ENCODE results near the gene IGSF21.
A peak's percentile ranks its signal among the peaks of the same experiment; 100 is the strongest.

The IGSF21 gene

DNA sequence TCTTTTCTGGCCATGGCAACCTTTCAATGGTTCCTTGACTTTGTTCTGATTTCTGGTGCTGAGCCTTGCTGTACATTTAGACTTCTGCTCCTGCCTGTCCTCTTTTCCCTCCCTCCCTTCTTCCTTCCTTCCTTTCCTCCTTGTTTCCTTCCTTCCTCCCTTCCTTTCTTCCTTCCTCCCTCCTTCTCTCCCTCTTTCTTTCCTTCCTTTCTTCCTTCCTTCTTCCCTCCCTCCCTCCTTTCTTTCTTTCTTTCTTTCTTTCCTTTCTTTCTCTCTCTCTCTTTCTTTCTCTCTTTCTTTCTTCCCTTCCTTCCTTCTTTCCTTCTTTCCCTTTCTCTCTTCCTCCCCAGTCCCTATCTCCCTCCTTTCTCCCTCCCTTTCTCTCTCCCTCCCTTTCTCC is 10.4 kb upstream of the IGSF21 start:
- no peak for DNase-seq

DNA sequence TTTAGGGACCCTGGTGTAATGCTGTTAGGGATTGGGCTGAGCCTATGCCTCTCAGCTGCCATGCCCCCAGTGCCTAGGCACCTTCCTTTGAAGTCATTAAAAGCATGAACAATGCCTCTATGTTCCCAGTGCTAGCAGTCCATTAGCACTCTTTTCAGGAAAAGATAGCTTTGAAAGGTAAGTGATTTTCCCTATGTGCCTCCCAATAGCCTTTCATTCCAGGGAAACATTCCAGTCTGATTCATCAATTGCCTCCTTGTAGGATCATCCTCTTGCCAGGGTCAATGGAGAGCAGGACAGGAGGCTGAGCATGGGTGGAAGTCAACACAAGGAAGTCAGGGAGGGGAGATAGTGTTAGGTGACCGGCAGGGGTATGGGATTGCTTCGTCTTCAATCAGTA is 8.6 kb upstream of the IGSF21 start:
- DNase-seq, result no peak

DNA sequence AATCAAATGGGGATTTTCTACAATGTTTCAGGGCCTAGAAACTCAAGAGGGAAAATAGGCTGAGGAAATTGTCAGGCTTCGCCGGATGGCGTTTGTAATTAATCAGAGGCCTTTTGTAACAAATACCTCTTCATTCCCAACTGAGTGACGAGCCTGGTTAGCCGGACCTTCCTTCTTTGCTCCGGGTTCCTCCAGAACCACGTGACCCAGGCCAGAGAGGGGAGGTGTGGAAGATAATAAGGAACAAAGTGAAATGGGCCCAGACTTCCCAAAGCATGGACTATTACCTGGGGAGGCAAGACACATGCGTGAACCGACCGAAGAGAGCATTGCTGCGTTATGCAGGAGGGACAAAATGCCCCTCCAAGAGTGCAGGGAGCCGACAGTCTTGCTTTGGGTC is 7.5 kb upstream of the IGSF21 start:
- DNase-seq, result no peak

DNA sequence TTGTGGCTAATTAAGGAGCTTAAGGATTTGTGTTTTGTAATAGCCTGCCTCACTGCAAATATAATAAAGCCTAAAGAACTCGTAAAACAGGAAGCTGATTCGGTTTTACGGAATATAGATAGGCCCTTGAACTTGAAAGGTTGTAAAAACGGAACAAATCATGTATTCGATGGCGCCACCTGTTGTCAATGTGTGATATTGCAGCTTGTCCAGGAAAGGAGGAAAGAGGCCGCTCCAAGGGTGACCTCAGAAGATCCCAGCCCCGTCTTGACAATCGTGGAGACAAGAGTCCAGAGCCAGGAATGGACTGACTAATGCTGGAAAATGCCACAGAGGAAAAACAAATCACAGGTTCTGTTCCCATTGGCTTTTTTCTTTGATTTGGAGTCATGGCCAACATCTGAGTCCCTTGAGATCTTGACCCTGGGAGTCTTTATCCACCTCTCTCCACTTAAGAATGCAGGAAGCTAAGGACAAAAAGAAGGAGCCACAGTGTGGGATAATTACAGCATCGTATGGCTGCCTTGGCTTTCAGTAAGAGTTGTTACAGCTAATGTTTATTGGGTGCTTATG is 7.0 kb upstream of the IGSF21 start:
- DNase-seq, result peak; percentile 80

DNA sequence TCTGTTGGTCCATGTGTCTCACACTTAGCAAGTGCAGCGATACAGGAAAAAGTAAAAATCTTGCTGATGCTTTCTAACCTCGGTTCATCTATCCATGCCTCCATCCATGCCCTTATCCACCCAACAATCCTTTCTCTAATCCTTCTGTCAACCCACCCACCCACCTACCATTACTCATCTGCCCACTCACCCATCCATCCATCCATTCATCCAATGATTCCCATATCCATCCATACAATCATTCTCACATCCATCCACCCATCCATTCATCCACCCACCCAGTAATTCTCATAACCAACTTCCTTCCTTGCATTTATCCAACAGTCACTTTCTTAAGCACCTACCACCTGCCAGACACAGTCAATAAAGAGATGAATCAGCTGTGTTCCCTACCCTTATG is 6.1 kb upstream of the IGSF21 start:
- DNase-seq, result no peak

DNA sequence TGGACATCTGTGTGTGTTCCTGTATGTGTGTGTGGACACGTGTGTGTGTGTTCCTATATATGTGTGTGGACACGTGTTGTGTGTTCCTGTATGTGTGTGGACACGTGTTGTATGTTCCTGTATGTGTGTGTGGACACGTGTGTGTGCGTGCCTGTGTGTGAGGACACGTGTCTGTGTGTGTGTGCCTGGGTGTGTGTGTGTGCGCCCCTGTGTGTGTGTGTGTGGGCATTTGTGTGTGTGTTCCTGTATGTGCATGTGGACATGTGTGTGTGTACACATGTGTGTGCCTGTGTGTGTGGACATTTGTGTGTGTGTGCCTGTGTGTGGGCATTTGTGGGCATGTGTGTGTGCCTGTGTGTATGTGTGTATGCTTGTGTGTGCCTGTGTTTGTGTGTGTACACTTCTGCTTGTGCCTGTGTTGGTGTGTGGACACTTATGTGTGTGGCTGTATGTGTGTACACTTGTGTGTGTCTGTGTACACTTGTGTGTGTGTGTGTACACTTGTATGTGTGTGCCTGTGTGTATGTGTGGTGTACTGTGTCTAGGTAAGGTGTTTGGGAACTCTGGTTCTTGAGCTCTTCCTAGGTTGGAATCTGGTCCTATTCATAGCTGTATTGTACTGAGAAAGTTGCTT is 3.7 kb upstream of the IGSF21 start:
- no peak for DNase-seq

DNA sequence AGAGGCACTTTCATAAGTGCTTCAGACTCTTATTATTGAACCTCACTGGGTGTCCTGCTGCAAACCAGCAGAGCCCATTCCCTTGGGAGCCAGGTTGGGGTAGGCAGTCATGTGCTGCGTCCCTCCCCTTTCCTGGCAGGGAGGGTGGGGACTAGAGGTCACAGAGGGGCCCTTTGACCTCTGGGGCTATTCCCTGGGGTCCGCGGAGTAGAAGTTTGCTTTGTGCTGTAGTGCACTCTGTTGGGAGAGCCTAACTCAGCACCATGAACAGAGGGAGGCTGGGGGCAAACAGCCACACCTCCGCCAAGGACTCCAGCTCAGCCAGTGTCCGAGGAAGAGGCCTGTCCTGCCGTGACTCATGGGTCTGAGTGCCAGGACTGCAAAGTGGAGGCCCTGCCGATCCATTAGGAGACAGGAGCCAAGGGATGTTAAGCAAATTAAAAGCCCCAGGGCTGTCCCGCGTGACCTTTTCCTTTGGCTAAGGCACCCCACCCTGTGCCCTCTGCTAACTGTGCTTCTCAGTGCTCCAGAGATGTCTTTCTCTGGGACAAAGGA is 3.0 kb upstream of the IGSF21 start:
- no peak for DNase-seq

DNA sequence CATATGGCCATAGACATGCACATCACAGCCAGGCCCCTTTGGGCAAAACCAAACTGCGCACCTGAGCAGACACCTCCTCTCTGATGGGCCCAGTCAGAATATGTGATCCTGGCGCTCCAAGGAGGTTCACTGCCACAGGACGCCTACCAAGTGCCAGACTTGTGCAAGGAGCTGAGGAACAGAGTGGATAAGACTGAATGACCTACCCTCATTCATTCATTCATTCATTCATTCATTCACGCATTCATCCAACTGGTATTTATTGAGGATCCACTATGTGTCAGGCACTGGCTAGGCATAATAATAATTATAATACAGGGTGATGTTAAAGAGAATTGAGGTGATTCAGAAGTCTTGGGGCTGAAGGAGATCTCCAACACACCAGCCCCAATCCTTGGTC is 2.4 kb upstream of the IGSF21 start:
- DNase-seq, result no peak

DNA sequence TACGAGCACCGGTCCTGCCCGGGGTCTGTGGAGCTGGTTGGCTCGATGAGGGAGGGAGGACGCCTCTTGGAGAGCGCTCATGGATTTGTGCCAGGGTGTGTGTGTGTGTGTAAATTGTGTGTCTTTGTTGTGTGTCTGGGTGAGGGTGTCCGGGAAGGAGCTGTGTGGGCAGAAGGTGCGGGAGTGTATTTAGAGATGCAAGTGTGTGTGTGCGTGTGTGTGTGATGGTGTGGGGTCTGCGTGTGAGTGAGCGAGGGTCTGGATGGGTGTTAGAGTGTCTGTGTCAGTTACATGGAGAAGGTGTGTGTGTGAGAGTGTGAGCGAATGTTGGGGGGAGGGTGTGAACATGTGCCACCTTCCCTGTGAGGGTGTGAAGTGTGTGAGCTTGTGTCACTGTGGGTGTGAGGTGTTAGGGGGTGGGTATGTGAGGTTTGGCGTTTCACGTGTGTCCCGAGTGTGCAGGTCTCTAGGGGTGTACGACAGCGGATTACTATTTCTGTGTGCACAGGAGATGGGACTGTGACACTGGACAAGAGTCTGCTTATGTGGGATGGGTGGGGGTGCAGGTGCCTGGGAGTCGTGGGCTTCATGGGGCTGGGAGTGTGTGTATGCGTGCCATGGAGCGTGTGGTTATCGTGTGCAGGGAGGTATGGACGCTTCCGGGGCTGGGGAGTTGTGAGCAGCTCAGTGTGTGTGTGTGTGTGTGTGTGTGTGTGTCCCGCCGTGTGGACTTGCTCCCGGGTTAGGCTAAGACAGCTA is 880 bp downstream of the IGSF21 start:
- no peak for DNase-seq

DNA sequence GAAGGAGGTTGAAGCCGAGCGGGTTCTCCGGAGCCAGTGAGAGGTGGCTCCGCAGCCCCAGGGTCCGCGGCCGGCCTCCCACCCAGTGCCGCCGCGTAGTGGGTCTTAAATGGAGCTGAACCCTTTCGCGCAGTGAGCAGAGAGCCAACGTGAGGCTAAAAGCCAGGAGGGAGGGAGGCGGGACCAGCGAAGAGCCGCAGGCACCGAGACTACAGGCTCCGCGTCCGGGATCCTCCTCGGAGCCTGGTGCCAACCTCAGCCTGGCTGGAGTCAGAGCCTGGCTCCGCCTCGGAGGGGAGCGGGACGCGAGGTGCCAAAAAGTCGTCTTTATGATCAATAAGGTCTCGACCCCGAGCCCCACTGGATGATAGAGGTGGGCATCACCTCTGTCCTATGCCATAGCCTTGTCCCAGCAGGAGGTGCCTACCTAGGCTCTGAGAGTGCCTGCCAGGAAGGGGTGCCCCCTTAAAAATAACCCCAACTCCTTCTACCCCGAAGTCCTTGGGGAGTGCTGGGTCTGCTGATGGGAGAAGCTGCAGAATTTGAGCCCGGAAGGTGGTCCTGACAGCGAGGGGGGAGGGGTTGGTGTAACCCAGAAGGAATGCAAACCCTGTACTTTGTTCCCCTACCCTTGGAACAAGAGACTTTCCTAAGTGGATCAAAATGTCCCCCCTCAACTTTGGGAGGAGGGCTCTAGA is 1.6 kb downstream of the IGSF21 start:
- peak; percentile 46 for DNase-seq

DNA sequence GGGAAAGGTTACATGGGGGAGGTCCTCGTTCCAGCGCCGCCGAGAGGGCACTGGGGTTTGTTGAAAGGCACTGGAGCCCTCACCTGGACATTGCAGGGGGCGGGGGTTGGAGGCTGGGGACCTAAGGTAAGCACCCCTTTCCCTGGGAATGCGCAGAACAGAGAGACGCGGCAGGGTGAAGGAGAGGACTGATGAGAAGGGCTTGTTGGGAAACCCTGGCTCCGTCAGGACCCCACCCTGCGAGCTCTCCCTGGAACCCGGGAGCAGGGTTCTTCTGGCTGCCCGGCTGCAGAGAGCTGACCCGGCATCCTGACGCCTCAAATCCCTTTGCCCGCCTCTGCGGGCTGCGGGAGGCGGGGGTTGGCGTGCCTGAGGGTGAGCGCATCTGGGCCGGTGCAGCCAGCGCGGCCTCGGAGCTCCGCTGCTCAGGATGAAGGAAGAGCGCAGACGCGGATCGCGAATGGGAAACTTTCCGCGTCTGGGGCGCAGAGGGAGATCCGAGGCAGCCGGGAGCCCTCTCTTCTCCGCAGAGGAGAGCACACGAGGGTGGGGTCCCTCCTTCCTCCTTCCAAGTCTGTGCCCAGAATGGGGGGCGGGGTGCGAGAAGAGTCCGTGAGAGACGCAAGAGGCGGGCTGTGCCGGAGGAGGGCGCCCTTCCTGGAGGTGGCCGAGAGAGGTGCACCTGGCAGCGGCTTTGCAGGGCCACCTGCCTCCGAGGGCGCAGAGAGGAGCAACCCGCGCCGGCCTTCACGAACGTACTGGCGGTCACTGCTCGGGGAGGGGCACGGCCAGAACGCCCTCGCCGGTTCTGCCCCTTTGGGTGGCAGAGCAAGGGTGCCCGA is 2.4 kb downstream of the IGSF21 start:
- peak; percentile 67 for DNase-seq

DNA sequence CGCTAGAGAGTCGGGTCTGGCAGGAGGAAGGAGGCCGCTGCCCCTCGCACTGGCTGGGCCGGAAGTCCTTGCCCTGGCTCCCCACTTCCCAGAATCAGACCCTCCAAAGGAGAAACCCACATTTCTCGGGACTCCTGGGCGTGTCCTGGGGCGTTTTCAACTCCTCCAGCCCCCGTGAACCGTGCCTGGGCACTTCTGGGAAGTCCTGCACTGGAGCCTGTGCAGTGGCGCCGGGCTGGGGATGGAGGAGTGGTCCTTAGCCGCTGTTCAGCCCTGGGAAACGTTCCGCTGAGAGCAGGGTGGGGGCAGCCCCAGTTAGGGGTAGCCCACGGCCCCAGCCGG is 3.0 kb downstream of the IGSF21 start:
- no peak for DNase-seq

DNA sequence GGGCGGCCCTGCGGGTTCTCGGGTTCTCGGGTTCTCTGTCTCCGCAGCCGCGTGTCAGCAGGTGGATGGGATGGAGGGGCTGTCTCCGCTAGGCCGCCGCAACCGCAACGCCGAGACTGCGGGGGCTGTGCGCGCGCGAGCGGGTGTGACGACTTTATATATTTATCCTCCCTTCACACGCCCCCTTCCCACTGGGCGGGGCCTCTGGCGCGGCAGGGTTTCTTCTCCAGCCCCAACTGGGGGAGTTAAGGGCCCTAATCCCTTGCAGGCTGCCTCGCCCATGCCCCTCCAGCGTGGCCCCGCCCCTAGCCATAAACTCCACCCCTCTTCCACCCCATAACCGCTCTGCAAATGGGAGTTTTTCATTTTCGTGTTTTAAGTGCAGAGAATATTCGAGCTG is 3.4 kb downstream of the IGSF21 start:
- DNase-seq, result no peak

DNA sequence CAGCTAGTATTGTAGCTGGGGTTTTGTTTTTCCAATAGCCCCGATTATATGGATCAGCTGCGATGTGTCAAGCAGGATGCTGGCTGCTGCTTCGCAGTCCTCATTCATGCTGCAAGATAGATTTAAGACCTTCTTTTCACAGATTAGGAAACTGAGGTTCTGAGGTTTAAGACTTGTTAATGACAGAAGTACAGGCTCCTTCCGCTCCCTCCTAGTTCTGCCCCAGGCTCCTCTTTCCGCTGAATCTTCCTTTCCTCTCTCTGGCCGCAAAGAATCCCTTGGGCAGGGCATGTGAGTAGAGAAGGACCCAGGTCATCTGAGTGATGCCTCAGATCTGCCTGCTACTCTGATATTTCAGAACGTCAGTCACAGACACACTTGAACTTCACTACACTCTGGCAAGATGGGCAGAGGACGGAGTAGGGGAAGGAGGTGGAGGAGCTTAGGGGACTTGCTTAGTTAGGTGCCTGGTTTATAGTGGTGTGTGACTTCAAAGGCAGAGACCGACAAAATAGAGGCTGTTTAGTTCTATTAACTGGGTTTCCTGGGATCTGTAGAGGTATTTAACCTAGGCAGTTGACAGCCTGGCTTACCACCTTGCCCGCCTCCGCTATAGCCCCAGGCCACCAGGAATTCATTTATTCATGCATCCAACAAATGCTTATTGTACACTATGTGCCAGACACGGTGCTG is 4.2 kb downstream of the IGSF21 start:
- no peak for DNase-seq

DNA sequence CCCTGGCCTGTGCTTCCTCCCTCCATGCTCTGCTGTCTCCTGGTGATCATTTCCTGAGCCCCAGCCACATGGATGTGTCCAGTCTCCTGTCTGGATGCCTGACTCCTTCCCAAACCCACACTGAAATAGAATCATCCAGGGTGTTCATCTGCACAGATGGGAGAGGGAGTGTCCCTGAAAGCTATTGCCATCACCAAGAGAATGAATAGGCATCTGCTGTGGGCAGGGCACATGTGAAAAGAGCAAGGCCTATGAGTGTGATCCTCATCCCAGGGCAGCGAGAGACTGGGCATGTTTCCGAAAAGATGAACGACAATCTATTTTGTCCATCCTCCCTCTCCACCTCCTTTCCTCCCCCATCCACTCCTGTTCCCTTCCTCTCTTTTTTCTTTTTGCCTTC is 5.0 kb downstream of the IGSF21 start:
- no peak for DNase-seq

DNA sequence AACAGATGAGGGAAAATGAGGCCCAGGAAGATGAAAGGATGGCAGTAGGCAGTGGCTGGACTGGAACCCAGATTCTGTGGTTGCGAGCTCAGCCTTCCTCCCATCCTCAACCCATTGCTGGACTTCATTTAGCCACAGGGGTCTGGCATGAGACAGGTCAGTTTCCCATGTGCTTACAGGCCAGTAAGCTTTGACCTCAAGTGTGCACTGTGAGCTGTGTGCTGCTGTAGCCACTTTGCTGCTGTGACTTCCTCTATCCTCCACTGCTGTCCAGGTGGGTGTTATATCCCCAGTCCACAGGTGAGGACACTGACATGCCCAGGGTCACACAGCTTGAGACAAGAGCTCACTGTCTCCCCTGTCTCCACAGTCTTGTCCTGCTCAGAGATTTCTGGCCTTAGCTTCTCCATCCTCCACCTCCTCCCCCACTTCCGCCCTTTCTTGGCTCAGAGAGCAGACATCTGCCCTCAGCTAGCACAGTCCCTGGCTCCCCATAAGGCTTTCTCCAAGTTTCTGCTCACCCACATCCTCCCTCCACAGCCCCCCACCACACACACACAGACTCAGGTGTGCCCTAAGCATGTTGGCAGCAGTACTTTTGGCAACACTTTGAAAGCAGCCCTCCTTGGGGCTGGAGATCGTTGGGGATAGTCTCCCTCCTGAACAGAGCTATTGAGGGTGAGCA is 7.3 kb downstream of the IGSF21 start:
- no peak for DNase-seq

DNA sequence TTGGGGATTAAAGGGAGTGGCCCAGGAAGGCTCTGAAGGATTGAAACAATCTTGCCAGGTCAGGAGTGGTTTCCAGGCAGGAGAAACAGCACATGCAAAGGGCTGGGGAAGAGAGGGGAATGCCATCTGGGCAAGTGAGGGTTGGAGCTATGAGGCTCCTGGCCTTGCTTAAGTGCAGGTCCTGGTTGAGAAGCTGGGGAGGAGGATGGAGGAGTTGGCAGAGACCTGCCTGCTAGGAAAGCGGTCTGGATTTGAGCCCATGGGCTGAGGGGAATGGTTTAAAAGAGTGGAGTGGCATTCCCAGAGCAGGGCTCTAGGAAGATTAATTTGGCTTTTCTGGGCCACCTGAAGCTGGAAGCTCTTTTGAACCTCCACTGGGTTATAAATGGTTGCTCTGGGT is 9.2 kb downstream of the IGSF21 start:
- no peak for DNase-seq

DNA sequence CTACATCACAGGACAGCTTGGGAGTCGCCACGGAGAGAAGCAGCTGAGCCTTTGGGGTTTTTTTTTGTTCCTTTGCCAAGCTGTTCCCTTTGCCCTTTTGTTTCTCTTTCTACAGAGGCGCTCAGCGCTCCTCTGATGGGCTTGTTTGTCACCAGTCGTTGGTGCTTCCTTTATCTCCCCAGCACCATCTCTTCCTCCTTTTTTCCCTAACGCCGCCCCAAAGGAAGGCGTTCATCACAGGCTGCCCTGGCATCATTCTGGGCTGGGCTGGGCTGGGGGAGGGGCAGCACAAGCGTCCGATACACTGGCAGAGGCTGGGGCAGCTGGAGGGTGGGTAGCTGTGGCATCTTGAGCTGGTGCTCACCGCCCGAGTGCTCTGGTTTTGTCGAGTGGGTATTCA is 10.5 kb downstream of the IGSF21 start:
- DNase-seq, result peak; percentile 66

DNA sequence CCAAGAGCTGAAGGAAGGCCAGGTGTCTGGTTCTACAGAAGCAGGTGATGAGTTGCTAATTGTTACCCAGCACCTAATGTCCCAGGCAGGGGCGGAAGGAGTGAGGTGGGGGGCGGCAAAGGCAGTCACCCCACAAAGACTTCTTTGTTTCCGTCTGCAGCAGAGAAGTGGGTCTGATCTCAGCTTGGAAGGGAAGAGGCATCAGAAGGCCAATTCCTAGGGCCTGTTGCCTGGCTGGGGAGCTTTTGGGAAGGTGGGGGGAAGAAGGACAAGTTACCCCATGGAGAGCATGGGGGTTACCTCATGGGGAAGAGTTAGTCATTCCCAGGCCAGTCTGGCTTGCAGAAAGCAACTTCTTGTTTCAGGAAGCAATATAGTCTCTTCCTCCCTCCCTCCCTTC is 10.9 kb downstream of the IGSF21 start:
- no peak for DNase-seq

DNA sequence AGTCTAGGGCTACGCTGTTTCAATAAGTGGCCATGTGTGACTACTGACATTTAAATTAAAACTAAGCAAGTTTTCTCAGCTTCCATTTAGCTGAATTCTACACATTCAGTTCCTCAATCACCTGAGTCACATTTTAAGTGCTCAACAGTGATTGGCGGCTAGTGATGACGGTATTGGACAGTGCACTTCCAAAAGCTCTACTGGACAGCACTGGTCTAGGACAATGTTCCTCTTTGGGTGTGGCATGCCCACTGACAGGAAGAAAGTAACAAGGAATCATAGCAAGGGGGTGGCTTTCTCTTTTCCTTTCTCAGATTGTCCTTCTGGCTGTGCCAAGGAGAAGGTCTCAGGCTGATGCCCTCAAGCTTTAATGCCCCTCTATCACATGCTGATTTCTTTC is 11.7 kb downstream of the IGSF21 start:
- no peak for DNase-seq

DNA sequence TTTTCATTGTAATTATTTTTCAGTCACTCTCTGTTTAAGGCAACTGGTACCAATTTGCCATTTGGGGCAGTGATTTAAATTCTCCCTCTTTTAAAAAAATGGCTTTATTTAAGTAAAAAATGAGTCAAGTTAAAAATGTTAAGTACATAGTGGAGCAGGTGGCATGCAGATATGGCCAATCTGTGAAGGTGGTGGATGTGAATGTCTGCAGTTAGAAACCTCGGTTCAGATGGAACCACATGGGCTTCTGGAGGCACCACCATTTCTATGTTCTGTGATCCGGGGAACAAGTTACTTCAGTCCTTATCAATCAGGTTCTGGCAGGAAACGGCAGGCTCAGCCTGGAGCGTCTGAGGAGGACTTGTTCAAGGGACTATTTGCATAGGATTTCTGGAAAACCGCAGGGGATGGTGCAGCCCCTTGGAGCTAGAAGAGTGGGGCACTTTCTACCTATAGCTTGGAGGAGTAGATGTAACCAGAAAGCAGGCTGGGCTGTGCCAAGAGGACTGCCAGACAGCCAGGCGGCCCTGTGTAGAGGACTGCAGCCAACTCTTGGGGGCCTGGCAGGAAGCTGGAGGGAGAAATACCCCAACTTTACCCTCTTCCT is 12.3 kb downstream of the IGSF21 start:
- DNase-seq, result no peak

Measured in NCI-H510A treated with DMSO at 0.1 percent for 48 hours (cell line).